Mesenchymal stem cell (in vitro differentiated cells and primary cell): ENCODE measurements around the gene IMP4.

Experiments
- DNase-seq: peaks from one replicate; pipeline ENCODE4 v3.0.0-alpha.2; 2013
- H2AFZ ChIP-seq: one replicate; pipeline ENCODE4 v1.6.1; 2013; ENCODE audit warnings: low read depth, mild to moderate bottlenecking, control low read depth, inconsistent platforms, low read length, moderate library complexity
- H2AK5ac ChIP-seq: 2 replicates; pipeline ENCODE4 v1.6.1; 2013; ENCODE audit warnings: low read length, moderate library complexity, mild to moderate bottlenecking, inconsistent platforms; ENCODE audit not compliant: severe bottlenecking
- H2BK120ac ChIP-seq: one replicate; pipeline ENCODE4 v1.6.1; 2013; ENCODE audit warnings: low read depth, mild to moderate bottlenecking, inconsistent platforms, low read length, moderate library complexity
- H2BK12ac ChIP-seq, 2 experiments: one replicate each; pipeline ENCODE4 v1.6.1; 2013; ENCODE audit warnings: inconsistent platforms in 2 of 2, low read length in 2 of 2, mild to moderate bottlenecking in 2 of 2, moderate library complexity in 2 of 2, control low read depth in 1 of 2
- H2BK15ac ChIP-seq: one replicate; pipeline ENCODE4 v1.6.1; 2013; ENCODE audit warnings: mild to moderate bottlenecking, low read depth, inconsistent platforms; ENCODE audit not compliant: poor library complexity, severe bottlenecking
- H2BK5ac ChIP-seq: 2 replicates; pipeline ENCODE4 v1.6.1; 2013; ENCODE audit warnings: low read depth, mild to moderate bottlenecking, low read length, control low read depth, inconsistent platforms; ENCODE audit not compliant: poor library complexity, severe bottlenecking
- H3K14ac ChIP-seq, 2 experiments: one replicate each; pipeline ENCODE4 v1.6.1; 2013; ENCODE audit warnings: inconsistent platforms in 2 of 2, low read length in 2 of 2, control low read depth in 1 of 2, mild to moderate bottlenecking in 1 of 2, moderate library complexity in 1 of 2
- H3K18ac ChIP-seq, 2 experiments: one replicate each; pipeline ENCODE4 v1.6.1; 2013; ENCODE audit warnings: inconsistent platforms in 2 of 2, low read length in 2 of 2, control low read depth in 1 of 2, low read depth in 1 of 2, mild to moderate bottlenecking in 1 of 2
- H3K23ac ChIP-seq, 2 experiments: one replicate each; pipeline ENCODE4 v1.6.1; 2013; ENCODE audit warnings: inconsistent platforms in 2 of 2, low read length in 2 of 2, mild to moderate bottlenecking in 2 of 2, moderate library complexity in 2 of 2, control low read depth in 1 of 2
- H3K27ac ChIP-seq: 2 replicates; pipeline ENCODE4 v1.5.1; 2013; ENCODE audit warnings: mild to moderate bottlenecking, moderate library complexity, low read length, control low read depth, inconsistent platforms; ENCODE audit not compliant: poor library complexity, severe bottlenecking
- H3K27me3 ChIP-seq, 2 experiments: 2 replicates each; pipeline versions ENCODE4 v1.6.1 to v1.7.0; 2013; ENCODE audit warnings: low read length in 2 of 2, mild to moderate bottlenecking in 2 of 2, moderate library complexity in 2 of 2, control low read depth in 1 of 2, inconsistent platforms in 1 of 2; ENCODE audit not compliant: control insufficient read depth in 1 of 2, insufficient read depth in 1 of 2
- H3K36me3 ChIP-seq, 2 experiments: 2 replicates each; pipeline versions ENCODE4 v1.6.1 to v1.7.0; 2013; ENCODE audit warnings: low read length in 2 of 2, control low read depth in 1 of 2, inconsistent platforms in 1 of 2, low read depth in 1 of 2, mild to moderate bottlenecking in 1 of 2; ENCODE audit not compliant: insufficient read depth in 2 of 2, control insufficient read depth in 1 of 2
- H3K4ac ChIP-seq, 2 experiments: one replicate each; pipeline ENCODE4 v1.6.1; 2013; ENCODE audit warnings: inconsistent platforms in 2 of 2, low read length in 2 of 2, mild to moderate bottlenecking in 2 of 2, moderate library complexity in 2 of 2, control low read depth in 1 of 2, low read depth in 1 of 2
- H3K4me1 ChIP-seq: 2 replicates; pipeline ENCODE4 v1.6.1; 2013; ENCODE audit warnings: low read depth, low read length, control low read depth; ENCODE audit not compliant: control insufficient read depth, insufficient read depth
- H3K4me2 ChIP-seq: 2 replicates; pipeline ENCODE4 v1.6.1; 2013; ENCODE audit warnings: low read length, mild to moderate bottlenecking, inconsistent platforms; ENCODE audit not compliant: poor library complexity, severe bottlenecking
- H3K4me3 ChIP-seq, 2 experiments: 2 replicates each; pipeline versions ENCODE4 v1.5.1 to v1.7.0; 2013; ENCODE audit warnings: low read length in 2 of 2, mild to moderate bottlenecking in 2 of 2, control low read depth in 1 of 2, low read depth in 1 of 2; ENCODE audit not compliant: insufficient read depth in 1 of 2
- H3K79me1 ChIP-seq: replicated peaks from 2 replicates; pipeline ENCODE4 v1.6.1; 2013; ENCODE audit warnings: mild to moderate bottlenecking, control low read depth, low read length, inconsistent platforms; ENCODE audit not compliant: poor library complexity, severe bottlenecking
- H3K9ac ChIP-seq: 2 replicates; pipeline ENCODE4 v1.7.0; 2013; ENCODE audit warnings: mild to moderate bottlenecking, low read length, moderate library complexity
- H3K9me3 ChIP-seq: 2 replicates; pipeline ENCODE4 v1.7.0; 2013; ENCODE audit warnings: mild to moderate bottlenecking, low read length; ENCODE audit not compliant: control insufficient read depth
- H4K8ac ChIP-seq: one replicate; pipeline ENCODE4 v1.6.1; 2013; ENCODE audit warnings: inconsistent platforms, mild to moderate bottlenecking, low read length, moderate library complexity
- H4K91ac ChIP-seq: one replicate; pipeline ENCODE4 v1.6.1; 2013; ENCODE audit warnings: mild to moderate bottlenecking, low read length, inconsistent platforms
- WGBS: methylation state at CpG from one replicate; pipeline ENCODE4 v1.1.7; 2013; ENCODE audit warnings: mixed read lengths; 5-methylcytosine and 5-hydroxymethylcytosine counted together

Gene IMP4

DNA sequence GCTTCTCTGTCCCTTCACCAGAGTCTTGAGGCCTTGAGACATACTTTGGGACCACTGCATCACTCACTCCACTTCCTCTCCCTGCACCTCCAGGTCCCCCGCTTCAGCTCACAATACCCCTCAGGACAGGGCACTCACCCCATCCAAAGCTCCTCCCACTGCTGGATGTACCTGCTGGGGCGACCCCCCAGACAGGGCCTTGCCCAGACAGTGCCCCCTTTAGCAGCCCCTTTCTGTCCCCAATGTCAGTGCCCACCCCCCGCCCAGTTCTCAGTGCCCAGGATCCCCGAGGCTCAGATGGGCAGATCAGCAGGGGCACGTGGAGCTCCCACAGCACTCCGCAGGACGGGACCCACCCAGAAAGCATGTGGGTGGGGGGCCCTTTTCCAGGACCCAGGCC, 23.8 kb upstream of the IMP4 start:
- WGBS = 84% methylated on average over 7 of the region's 7 CpGs
- no peak overlapping the region for H3K9ac ChIP-seq
- no peaks in the 10 kb centered on the region for H3K9me3 ChIP-seq
- H3K4me1 ChIP-seq = peaks cover 1% of the 10 kb centered on the region
- H3K27me3 ChIP-seq = peaks cover 0 to 36% of the 10 kb centered on the region in 2 experiments
- H3K14ac ChIP-seq = no peak overlapping the region
- no peak overlapping the region for H2AK5ac ChIP-seq
- no peak overlapping the region for H3K27ac ChIP-seq
- H3K4me2 ChIP-seq = no peak overlapping the region
- no peak overlapping the region for H2BK12ac ChIP-seq
- H4K91ac ChIP-seq = no peak overlapping the region
- H4K8ac ChIP-seq = no peak overlapping the region
- H2BK120ac ChIP-seq = no peak overlapping the region
- H3K4ac ChIP-seq = no peak overlapping the region
- no peak overlapping the region for H2BK15ac ChIP-seq
- no peaks in the 10 kb centered on the region for H3K36me3 ChIP-seq
- H2AFZ ChIP-seq = no peak overlapping the region
- no peak overlapping the region for H2BK5ac ChIP-seq
- DNase-seq = no peak
- H3K23ac ChIP-seq = no peak overlapping the region
- no peak overlapping the region for H3K4me3 ChIP-seq
- no peaks in the 10 kb centered on the region for H3K79me1 ChIP-seq
- H3K18ac ChIP-seq = no peak overlapping the region

DNA sequence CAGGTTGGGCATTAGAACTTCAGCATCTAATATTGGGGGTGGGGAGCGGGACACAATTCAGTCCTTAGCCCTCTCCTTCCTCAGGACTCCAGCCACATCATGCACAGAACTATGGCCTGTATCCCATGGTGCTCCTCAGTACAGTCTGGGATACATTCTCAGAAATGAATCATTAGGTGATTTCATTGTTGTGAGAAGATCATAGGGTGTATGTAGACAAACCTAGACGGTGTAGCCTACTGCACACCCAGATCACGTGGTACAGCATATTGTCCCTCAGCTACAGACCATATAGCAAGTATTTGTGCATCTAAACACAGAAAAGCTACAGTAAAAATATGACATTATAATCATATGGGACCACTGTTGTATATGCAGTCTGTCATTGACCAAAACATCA, 23.2 kb upstream of the IMP4 start:
- H3K4me1 ChIP-seq = peaks cover 1% of the 10 kb centered on the region
- no peak overlapping the region for H3K9ac ChIP-seq
- 100% methylated on average over 1 of the region's 3 CpGs for WGBS
- H3K23ac ChIP-seq = no peak overlapping the region
- no peak overlapping the region for H3K14ac ChIP-seq
- no peaks in the 10 kb centered on the region for H3K36me3 ChIP-seq
- no peak overlapping the region for H3K4me3 ChIP-seq
- no peak overlapping the region for H3K4me2 ChIP-seq
- no peak for DNase-seq
- no peak overlapping the region for H2BK12ac ChIP-seq
- no peak overlapping the region for H2AK5ac ChIP-seq
- H2AFZ ChIP-seq = no peak overlapping the region
- no peak overlapping the region for H4K8ac ChIP-seq
- H3K18ac ChIP-seq = no peak overlapping the region
- no peak overlapping the region for H4K91ac ChIP-seq
- no peak overlapping the region for H2BK15ac ChIP-seq
- no peak overlapping the region for H2BK120ac ChIP-seq
- no peak overlapping the region for H3K27ac ChIP-seq
- no peaks in the 10 kb centered on the region for H3K79me1 ChIP-seq
- no peaks in the 10 kb centered on the region for H3K9me3 ChIP-seq
- H2BK5ac ChIP-seq = no peak overlapping the region
- H3K27me3 ChIP-seq = peaks cover 0 to 38% of the 10 kb centered on the region in 2 experiments
- no peak overlapping the region for H3K4ac ChIP-seq

DNA sequence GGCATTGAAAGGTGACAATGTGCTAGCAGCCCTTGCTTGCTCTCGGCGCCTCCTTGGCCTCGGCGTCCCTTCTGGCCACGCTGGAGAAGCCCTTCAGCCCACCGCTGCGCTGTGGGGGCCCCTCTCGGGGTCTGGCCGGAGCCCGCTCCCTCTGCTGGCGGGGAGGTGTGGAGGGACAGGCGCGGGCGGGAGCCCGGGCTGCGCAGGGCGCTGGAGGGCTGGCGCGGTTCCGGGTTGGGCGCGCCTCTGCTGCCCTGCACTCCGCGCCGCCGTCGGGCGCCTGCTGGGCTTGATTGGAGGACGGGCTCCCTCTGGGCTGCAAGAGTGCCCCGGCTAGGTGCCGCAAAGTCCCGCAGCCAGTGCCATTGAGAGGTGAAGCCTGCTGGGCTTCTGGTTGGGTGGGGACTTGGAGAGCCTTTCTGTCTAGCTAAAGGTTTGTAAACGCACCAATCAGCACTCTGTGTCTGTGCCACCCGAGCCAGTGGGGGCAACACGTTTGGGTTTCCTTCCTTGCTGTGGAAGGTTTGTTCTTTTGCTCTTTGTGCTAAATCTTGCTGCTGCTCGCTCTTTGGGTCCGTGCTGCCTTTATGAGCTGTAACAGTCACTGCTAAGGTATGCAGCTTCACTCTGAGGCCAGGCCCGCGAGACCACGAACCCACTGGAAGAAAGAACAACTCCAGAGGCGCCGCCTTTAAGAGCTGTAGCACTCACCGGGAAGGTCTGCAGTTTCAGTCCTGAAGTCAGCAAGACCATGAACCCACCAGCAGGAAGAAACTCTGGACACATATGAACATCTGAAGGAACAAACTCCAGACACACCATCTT, 14.8 kb upstream of the IMP4 start:
- no peak overlapping the region for H3K9ac ChIP-seq
- H2BK12ac ChIP-seq = no peak overlapping the region
- no peak overlapping the region for H2BK120ac ChIP-seq
- WGBS = 63% methylated on average over 40 of the region's 43 CpGs
- H3K36me3 ChIP-seq = no peaks in the 10 kb centered on the region
- peak overlapping the region; percentile 31 for H3K4me2 ChIP-seq
- H3K27ac ChIP-seq = peak overlapping the region; percentile 36
- peak; percentile 76 for DNase-seq
- no peaks in the 10 kb centered on the region for H3K79me1 ChIP-seq
- peak overlapping the region; percentile 80 for H2AFZ ChIP-seq
- H4K91ac ChIP-seq = no peak overlapping the region
- no peak overlapping the region for H3K23ac ChIP-seq
- H3K4me1 ChIP-seq = peaks cover 13% of the 10 kb centered on the region
- H3K9me3 ChIP-seq = no peaks in the 10 kb centered on the region
- no peak overlapping the region for H3K18ac ChIP-seq
- H3K4me3 ChIP-seq = no peak overlapping the region
- H2AK5ac ChIP-seq = no peak overlapping the region
- H4K8ac ChIP-seq = peak overlapping the region; percentile 27
- H2BK15ac ChIP-seq = no peak overlapping the region
- H3K14ac ChIP-seq = no peak overlapping the region
- H2BK5ac ChIP-seq = no peak overlapping the region
- H3K27me3 ChIP-seq = peaks cover 9 to 62% of the 10 kb centered on the region in 2 experiments
- peak overlapping the region in 1 of 2 experiments; percentile 57 for H3K4ac ChIP-seq

DNA sequence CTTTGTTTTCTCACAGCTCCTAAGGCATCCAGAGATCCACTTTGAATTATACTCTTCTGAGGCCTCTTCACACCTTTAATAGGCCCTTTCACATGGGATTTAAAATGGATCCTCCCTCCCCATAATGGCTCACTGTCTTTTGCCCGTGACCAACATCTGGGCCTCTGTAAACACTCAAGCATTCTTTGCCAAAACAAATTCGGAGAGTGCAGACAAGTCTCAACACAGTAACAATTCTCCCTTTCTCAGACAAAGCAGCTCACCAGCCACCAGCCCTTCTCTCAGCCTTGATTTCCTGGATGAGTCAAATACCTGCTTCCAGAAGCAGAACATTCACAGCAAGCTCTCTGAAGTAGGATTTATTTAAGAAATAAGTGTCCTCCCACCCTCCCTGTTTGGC, 14.0 kb upstream of the IMP4 start:
- Histone ChIP-seq H3K36me3 (no peaks in the 10 kb centered on the region), H2BK120ac (no peak overlapping the region), H2AK5ac (no peak overlapping the region), H3K9ac (no peak overlapping the region), H3K4me2 (no peak overlapping the region), H2BK15ac (no peak overlapping the region), H3K4ac (no peak overlapping the region), H4K91ac (no peak overlapping the region), H3K14ac (no peak overlapping the region), H4K8ac (peak overlapping the region; percentile 47), H3K4me1 (peaks cover 13% of the 10 kb centered on the region), H3K27me3 (peaks cover 9 to 56% of the 10 kb centered on the region in 2 experiments), H3K79me1 (no peaks in the 10 kb centered on the region), H3K23ac (no peak overlapping the region), H2BK5ac (no peak overlapping the region), H3K9me3 (no peaks in the 10 kb centered on the region), H2BK12ac (no peak overlapping the region), H3K4me3 (no peak overlapping the region), H2AFZ (peak overlapping the region; percentile 3), H3K27ac (no peak overlapping the region), H3K18ac (peak overlapping the region in 1 of 2 experiments; percentile 38)
- peak; percentile 13 for DNase-seq
- 27% methylated on average over 2 of the region's 2 CpGs for WGBS
